HG02970 (cell line): ENCODE data around the gene MID1.

Source experiments
- ATAC-seq: cut with Tn5 transposase; IDR thresholded peaks from one replicate; pipeline ENCODE4 v1.9.1; 2021; ENCODE audit warnings: mild to moderate bottlenecking, moderate library complexity, moderate number of reproducible peaks; ENCODE audit not compliant: unreplicated experiment, low FRiP score

MID1 gene

GRCh38 chrX:10620121-10620699 lies at the start of gene MID1:
Gene MID1 (minus strand): TSS chrX:10620585. CDS start chrX:10567547, 53,038 bp downstream.
- ATAC-seq, result no peak

- ATAC-seq, result no peak
Measured at GRCh38 chrX:10667143-10667542, 46.8 kb upstream of the MID1 start.

GRCh38 chrX:10666102-10666501 lies 45.7 kb upstream of the MID1 start:
- ATAC-seq, result no peak

- no peak for ATAC-seq
Measured at GRCh38 chrX:10665681-10666080, 45.3 kb upstream of the MID1 start.

- ATAC-seq, result no peak
Measured at GRCh38 chrX:10660171-10660570, 39.8 kb upstream of the MID1 start.

- ATAC-seq, result no peak
Measured at GRCh38 chrX:10656214-10656613, 35.8 kb upstream of the MID1 start.

GRCh38 chrX:10654960-10655359 lies 34.6 kb upstream of the MID1 start:
- no peak for ATAC-seq

GRCh38 chrX:10653302-10653701 lies 32.9 kb upstream of the MID1 start:
- ATAC-seq, result no peak

- ATAC-seq, result no peak
Measured at GRCh38 chrX:10649265-10649664, 28.9 kb upstream of the MID1 start.

GRCh38 chrX:10648614-10649013 lies 28.2 kb upstream of the MID1 start:
- ATAC-seq, result no peak

- no peak for ATAC-seq
Measured at GRCh38 chrX:10636851-10637250, 16.5 kb upstream of the MID1 start.

GRCh38 chrX:10636337-10636736 lies 16.0 kb upstream of the MID1 start:
- no peak for ATAC-seq

- ATAC-seq, result no peak
Measured at GRCh38 chrX:10634392-10635161, 14.2 kb upstream of the MID1 start.

GRCh38 chrX:10633722-10634121 lies 13.3 kb upstream of the MID1 start:
- no peak for ATAC-seq

- no peak for ATAC-seq
Measured at GRCh38 chrX:10631416-10632145, 11.2 kb upstream of the MID1 start.

- ATAC-seq, result no peak
Measured at GRCh38 chrX:10630320-10630719, 9.9 kb upstream of the MID1 start.

GRCh38 chrX:10629905-10630304 lies 9.5 kb upstream of the MID1 start:
- no peak for ATAC-seq

- no peak for ATAC-seq
Measured at GRCh38 chrX:10628906-10629305, 8.5 kb upstream of the MID1 start.

- no peak for ATAC-seq
Measured at GRCh38 chrX:10622197-10622596, 1.8 kb upstream of the MID1 start.

- ATAC-seq, result no peak
Measured at GRCh38 chrX:10619425-10620046, 849 bp downstream of the MID1 start.

GRCh38 chrX:10618961-10619360 lies 1.4 kb downstream of the MID1 start:
- no peak for ATAC-seq
